DOHH2 (cell line): Measurements from ENCODE around the gene ACTN4.
"Not testable (repeated sequence)": the region's sequence is repeated elsewhere in the genome, so short reads cannot be mapped to it uniquely, and the experiment has no call there.

Source experiments
- H3F3A ChIP-seq: fragments of 200-600 bp; sonication (generic), shearing (Covaris generic); 2 replicates; pipeline ENCODE4 v1.6.0; 2016; ENCODE audit warnings: antibody characterized with exemption, mild to moderate bottlenecking; ENCODE audit not compliant: control insufficient read depth, insufficient read depth
- H3K27ac ChIP-seq: fragments of 200-600 bp; sonication (generic); 2 replicates; pipeline ENCODE4 v1.5.1; 2014; ENCODE audit warnings: low read depth, mild to moderate bottlenecking, low read length, moderate library complexity
- H3K27me3 ChIP-seq: fragments of 200-600 bp; sonication (generic); 2 replicates; pipeline ENCODE4 v1.6.1; 2014; ENCODE audit warnings: mild to moderate bottlenecking, low read length, mixed read lengths; ENCODE audit not compliant: control insufficient read depth
- H3K36me3 ChIP-seq: fragments of 200-600 bp; sonication (generic); 2 replicates; pipeline ENCODE4 v1.6.1; 2014; ENCODE audit warnings: mild to moderate bottlenecking, low read length, moderate library complexity, mixed read lengths; ENCODE audit not compliant: control insufficient read depth
- H3K4me1 ChIP-seq: fragments of 200-600 bp; sonication (generic); 2 replicates; pipeline ENCODE4 v1.6.1; 2014; ENCODE audit warnings: mild to moderate bottlenecking, low read length, mixed read lengths; ENCODE audit not compliant: control insufficient read depth
- H3K4me2 ChIP-seq: fragments of 200-600 bp; sonication (generic); 2 replicates; pipeline ENCODE4 v1.6.0; 2014; ENCODE audit warnings: mild to moderate bottlenecking, low read length, moderate library complexity
- H3K4me3 ChIP-seq: fragments of 200-600 bp; sonication (generic); 2 replicates; pipeline ENCODE4 v1.5.1; 2014; ENCODE audit warnings: mild to moderate bottlenecking, low read length, mixed read lengths
- H3K79me2 ChIP-seq: fragments of 200-600 bp; sonication (generic); 2 replicates; pipeline ENCODE4 v1.6.1; 2014; ENCODE audit warnings: mild to moderate bottlenecking, low read length, mixed read lengths; ENCODE audit not compliant: control insufficient read depth
- H3K9me2 ChIP-seq: fragments of 200-600 bp; sonication (generic); replicated peaks from 2 replicates; pipeline ENCODE4 v1.6.1; 2014; ENCODE audit warnings: mild to moderate bottlenecking, low read length, mixed read lengths; ENCODE audit not compliant: control insufficient read depth
- H3K9me3 ChIP-seq: fragments of 200-600 bp; sonication (generic); 2 replicates; pipeline ENCODE4 v1.6.1; 2014; ENCODE audit warnings: antibody characterized with exemption, low read length, mixed read lengths; ENCODE audit not compliant: control insufficient read depth, insufficient read depth
- H4K20me1 ChIP-seq: fragments of 200-600 bp; sonication (generic); 2 replicates; pipeline ENCODE4 v1.6.0; 2014; ENCODE audit warnings: low read depth, mild to moderate bottlenecking, antibody characterized with exemption, low read length, moderate library complexity; ENCODE audit not compliant: control insufficient read depth, insufficient read depth
- CTCF ChIP-seq: fragments of 200-600 bp; sonication (generic); IDR thresholded peaks from one replicate; pipeline ENCODE4 v1.5.1; 2014; ENCODE audit warnings: antibody characterized with exemption, mild to moderate bottlenecking, low read depth, low read length; ENCODE audit not compliant: poor library complexity, severe bottlenecking
- EZH2phosphoT487 ChIP-seq: fragments of 200-600 bp; sonication (generic); IDR thresholded peaks from 2 replicates; pipeline ENCODE4 v1.6.1; 2017; ENCODE audit warnings: borderline replicate concordance, mild to moderate bottlenecking, antibody characterized with exemption, low read length, moderate library complexity, mixed read lengths

The ACTN4 gene

GRCh38 chr19:38647368-38647965, at the start of gene ACTN4:
TSS of gene ACTN4 (plus strand) at chr19:38647649. CDS start at chr19:38647746, 97 bp downstream.
- peak within 1 kb of the TSS; percentile 90 for H3K4me3 ChIP-seq
- peaks cover 23% of the 10 kb centered on the region for H3K4me1 ChIP-seq
- no peaks in the 10 kb centered on the region for H3K27me3 ChIP-seq
- H3K36me3 ChIP-seq = no peaks in the 10 kb centered on the region
- 0 out of 2 replicates have a peak, but pooled peaks cover 3% of the 10 kb centered on the region for H3F3A ChIP-seq
- TF ChIP-seq CTCF = no peak
- TF ChIP-seq EZH2phosphoT487 = no peak
- peak within 1 kb of the TSS; percentile 26; the same call in 1 of the 2 replicates for H3K27ac ChIP-seq
- no peaks in the 10 kb centered on the region for H3K9me2 ChIP-seq
- peaks cover 50% of the 10 kb centered on the region for H3K79me2 ChIP-seq
- no peaks in the 10 kb centered on the region for H3K9me3 ChIP-seq
- peak within 1 kb of the TSS; percentile 71 for H3K4me2 ChIP-seq
- H4K20me1 ChIP-seq = peaks cover 14% of the 10 kb centered on the region

GRCh38 chr19:38599722-38600121, 47.7 kb upstream of the ACTN4 start:
- TF ChIP-seq CTCF = no peak
- TF ChIP-seq EZH2phosphoT487 = no peak
- H3K27me3 ChIP-seq = no peaks in the 10 kb centered on the region
- no peaks in the 10 kb centered on the region for H3K4me1 ChIP-seq
- H3K4me2 ChIP-seq = no peak overlapping the region
- no peaks in the 10 kb centered on the region for H4K20me1 ChIP-seq
- H3F3A ChIP-seq = peaks cover 3% of the 10 kb centered on the region; the same call in 1 of the 2 replicates
- no peaks in the 10 kb centered on the region for H3K9me3 ChIP-seq
- no peaks in the 10 kb centered on the region for H3K9me2 ChIP-seq
- H3K79me2 ChIP-seq = no peaks in the 10 kb centered on the region
- no peak overlapping the region for H3K4me3 ChIP-seq
- no peak overlapping the region for H3K27ac ChIP-seq
- peaks cover 34% of the 10 kb centered on the region for H3K36me3 ChIP-seq

- not testable (repeated sequence) for H3F3A ChIP-seq, H3K4me3 ChIP-seq, H3K27me3 ChIP-seq, H3K4me1 ChIP-seq, H3K9me3 ChIP-seq, H3K9me2 ChIP-seq, H3K27ac ChIP-seq, H3K4me2 ChIP-seq, H3K79me2 ChIP-seq, H4K20me1 ChIP-seq
- peaks cover 32% of the 10 kb centered on the region for H3K36me3 ChIP-seq
Measured at GRCh38 chr19:38602856-38603255, 44.6 kb upstream of the ACTN4 start.

- Histone ChIP-seq H3K27ac (no peak overlapping the region), H4K20me1 (no peaks in the 10 kb centered on the region), H3K4me3 (no peak overlapping the region), H3K9me3 (no peaks in the 10 kb centered on the region), H3K27me3 (no peaks in the 10 kb centered on the region), H3K4me2 (no peak overlapping the region), H3K36me3 (peaks cover 40% of the 10 kb centered on the region), H3K9me2 (no peaks in the 10 kb centered on the region), H3F3A (peaks cover 3% of the 10 kb centered on the region; the same call in 1 of the 2 replicates), H3K4me1 (no peaks in the 10 kb centered on the region), H3K79me2 (no peaks in the 10 kb centered on the region)
- TF ChIP-seq CTCF (no peak), EZH2phosphoT487 (no peak)
Measured at GRCh38 chr19:38606131-38606530, 41.3 kb upstream of the ACTN4 start.
